Right hindlimb (tissue), 1 donor: ENCODE data around the gene ERMP1.
"Not testable (repeated sequence)": the region's sequence is repeated elsewhere in the genome, so short reads cannot be mapped to it uniquely, and the experiment has no call there.

ENCODE experiments used
- DNase-seq: peaks from one replicate; pipeline ENCODE4 v3.0.0-alpha.2; 2018

ERMP1 gene

GRCh38 chr9:5815461-5815860 lies 17.5 kb downstream of the ERMP1 start:
- no peak for DNase-seq

GRCh38 chr9:5813824-5814223 lies 19.1 kb downstream of the ERMP1 start:
- DNase-seq = no peak

DNA sequence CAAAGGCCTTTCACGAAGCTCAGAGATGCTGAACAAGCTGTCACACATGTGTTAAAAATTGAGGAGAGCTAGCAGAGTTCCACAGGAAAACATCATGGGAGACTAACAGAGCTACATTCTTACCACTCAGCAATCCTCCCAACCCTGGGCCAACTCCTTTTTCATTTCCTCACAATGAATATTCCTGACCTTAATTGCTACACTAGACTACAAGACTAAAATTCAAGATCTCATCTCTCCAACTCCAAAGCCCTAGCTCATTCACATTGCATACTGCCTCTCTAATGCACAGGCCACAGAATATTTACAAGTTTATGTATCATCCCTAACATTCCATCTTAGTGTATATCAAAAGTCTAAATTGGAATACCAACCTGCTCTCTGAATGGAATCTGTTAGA lies 21.2 kb downstream of the ERMP1 start:
- no peak for DNase-seq

DNA sequence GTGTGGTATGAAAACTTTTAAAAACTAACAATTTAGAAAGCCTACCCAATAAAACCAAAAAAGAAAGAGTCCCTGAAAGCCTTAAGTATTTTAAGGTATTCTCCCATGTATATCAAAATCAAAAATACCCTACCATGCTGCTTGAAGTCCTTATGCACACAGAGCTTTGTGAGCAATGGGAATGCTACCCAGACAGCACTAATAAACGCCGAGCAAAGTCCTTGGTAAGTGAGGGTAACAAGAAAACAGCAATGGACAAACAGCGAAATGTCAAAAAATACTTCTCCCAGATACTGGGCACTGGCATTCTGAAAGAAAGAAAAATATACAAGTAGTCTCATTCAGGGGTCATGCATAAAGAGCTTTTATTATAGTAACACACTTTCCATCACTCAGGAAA lies 27.4 kb downstream of the ERMP1 start:
- no peak for DNase-seq

GRCh38 chr9:5801739-5802113 lies 31.2 kb downstream of the ERMP1 start:
- DNase-seq = no peak

GRCh38 chr9:5800969-5801738 lies 31.8 kb downstream of the ERMP1 start:
- DNase-seq = no peak

DNA sequence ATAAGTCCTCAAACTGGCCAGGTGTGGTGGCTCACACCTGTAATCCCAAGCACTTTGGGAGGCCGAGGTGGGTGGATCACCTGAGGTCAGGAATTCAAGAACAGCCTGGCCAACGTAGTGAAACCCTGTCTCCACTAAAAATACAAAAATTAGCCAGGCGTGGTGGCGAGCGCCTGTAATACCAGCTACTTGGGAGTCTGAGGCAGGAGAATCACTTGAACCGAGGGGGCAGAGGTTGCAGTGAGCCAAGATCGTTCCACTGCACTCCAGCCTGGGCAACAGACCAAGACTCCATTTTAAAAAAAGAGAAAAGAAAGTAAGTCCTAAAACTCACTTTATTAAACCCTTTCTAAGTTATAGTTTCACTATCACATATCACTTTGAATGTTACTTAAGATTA lies 32.5 kb downstream of the ERMP1 start:
- DNase-seq = not testable (repeated sequence)

- DNase-seq = peak; percentile 32
Observed at GRCh38 chr9:5799314-5799713, 33.6 kb downstream of the ERMP1 start.

GRCh38 chr9:5798581-5798980 lies 34.3 kb downstream of the ERMP1 start:
- no peak for DNase-seq

- DNase-seq = no peak
Observed at GRCh38 chr9:5796298-5796697, 36.6 kb downstream of the ERMP1 start.

DNA sequence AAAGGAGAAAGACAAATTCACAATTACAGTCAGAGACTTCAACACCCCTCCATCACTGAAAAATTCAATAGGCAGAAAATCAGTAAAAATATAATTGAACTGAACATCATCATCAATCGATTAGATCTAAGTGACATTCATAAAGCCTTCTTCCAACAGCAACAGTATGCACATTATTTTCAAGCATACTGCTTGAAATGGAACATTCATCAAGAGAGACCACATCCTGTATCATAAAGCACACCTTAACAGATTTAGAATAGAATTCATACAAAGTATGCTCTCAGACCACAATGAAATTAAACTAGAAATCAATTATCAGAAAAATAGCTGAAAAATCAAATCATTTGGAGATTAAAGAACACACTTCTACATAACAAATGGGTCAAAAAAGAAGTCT lies 39.1 kb downstream of the ERMP1 start:
- no peak for DNase-seq

- no peak for DNase-seq
Observed at GRCh38 chr9:5791870-5792269, 41.0 kb downstream of the ERMP1 start.

DNA sequence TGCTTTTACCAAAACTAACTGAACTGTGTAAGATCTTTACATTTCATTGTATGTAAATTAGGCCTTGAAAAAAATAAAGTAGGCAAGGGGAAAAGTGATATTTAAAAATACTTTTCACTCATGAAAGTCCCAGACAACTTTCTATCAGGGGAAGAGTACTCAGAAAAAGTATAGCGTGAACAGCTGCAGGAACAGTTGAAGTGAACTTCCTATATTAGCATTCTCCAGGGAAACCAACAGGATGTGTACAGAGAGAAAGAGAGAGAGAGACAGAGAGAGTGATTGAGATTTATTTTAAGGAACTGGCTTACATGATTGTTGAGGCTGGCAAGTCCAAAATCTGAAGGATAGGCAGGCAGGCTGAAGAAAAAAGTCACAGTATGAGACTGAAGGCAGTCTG lies 42.0 kb downstream of the ERMP1 start:
- no peak for DNase-seq

- DNase-seq = no peak
Observed at GRCh38 chr9:5789489-5789888, 43.4 kb downstream of the ERMP1 start.

DNA sequence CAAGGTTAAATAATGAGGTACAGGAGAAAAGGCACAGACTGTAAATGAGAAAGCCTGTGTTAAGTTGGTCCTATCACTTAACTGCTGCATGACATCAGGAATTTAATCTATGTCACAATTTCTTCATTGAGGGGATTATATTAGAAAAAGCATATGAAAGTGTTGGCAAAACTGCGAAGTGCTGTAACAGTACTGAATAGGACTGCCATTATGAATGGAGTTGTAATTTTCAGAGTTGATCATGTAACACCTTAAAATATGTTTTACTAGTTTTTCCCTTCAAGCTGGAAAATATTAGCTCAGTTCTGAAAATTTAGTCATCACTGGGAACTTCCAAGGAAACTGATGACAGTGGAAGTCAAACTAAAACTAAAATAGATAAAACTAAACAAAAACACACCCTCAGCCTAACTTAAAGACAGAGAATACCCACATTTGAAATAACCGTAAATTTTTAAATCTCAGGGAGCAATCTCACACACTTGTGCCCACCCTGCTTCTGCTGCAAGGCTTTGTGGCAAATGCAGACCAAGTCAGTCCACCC lies 45.1 kb downstream of the ERMP1 start:
- DNase-seq = no peak

- no peak for DNase-seq
Observed at GRCh38 chr9:5787220-5787619, 45.7 kb downstream of the ERMP1 start.

DNA sequence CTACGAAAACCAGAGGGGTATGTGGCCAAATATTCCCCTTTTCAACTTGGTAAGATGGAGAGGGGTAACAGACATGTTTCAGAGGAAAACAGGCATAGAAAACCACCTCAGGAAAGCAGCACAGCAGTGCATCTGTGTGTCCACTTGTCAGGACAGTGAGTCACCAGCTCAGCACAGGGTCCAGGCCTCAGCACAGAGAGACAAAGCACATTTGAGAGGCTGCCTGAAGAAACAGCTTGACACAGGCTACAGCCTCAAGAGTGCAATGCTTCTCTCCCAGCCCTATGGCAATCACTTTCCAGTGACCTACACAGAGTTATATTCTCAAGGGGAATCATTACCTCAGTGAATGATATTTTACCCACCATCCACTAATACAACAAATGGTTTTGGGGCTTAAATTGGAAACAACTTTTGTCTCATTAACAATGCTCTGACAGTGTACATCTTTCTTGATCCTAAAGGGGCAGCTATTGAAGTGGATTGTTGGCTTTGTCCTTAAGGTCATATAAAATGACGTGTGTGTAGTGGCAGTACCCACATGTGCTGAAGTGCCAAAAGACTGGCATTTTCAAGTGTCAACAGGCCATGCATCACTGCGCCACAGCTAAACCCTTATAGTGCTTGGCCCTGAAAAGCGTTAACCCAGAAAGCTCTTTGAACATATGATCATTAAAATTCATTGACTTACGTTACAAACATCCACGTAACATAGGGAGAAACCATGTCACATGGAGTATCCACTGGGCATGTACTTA lies 46.4 kb downstream of the ERMP1 start:
- no peak for DNase-seq

GRCh38 chr9:5784526-5785315 lies 48.2 kb downstream of the ERMP1 start:
- no peak for DNase-seq

DNA sequence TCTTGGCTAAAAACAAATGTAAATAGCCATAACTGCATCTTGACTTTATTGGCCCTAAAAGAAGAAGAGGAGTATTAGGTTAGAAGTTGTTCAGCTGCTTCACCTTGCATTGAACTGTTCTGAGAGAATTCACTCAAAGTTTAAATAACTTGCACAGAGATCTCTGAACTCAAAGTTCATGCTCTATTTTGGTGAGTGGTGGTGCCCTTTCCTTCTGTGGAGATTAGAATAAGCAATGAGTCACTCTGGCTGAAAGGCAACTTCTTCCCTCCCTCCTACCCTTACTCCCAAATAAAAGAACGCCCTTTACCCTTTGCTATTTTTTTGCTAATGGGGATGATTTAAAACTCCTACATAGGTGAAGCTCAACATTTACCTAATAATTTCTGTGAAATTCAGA lies 48.9 kb downstream of the ERMP1 start:
- DNase-seq = no peak

DNA sequence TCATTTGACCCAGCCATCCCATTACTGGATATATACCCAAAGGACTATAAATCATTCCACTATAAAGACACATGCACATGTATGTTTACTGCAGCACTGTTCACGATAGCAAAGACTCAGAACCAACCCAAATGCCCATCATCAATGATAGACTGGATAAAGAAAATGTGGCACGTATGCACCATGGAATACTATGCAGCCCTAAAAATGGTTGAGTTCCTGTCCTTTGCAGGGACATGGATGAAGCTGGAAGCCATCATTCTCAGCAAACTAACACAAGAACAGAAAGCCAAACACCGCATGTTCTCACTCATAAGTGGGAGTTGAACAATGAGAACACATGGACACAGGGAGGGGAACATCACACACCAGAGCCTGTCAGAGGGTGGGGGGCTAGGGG lies 49.5 kb downstream of the ERMP1 start:
- not testable (repeated sequence) for DNase-seq

DNA sequence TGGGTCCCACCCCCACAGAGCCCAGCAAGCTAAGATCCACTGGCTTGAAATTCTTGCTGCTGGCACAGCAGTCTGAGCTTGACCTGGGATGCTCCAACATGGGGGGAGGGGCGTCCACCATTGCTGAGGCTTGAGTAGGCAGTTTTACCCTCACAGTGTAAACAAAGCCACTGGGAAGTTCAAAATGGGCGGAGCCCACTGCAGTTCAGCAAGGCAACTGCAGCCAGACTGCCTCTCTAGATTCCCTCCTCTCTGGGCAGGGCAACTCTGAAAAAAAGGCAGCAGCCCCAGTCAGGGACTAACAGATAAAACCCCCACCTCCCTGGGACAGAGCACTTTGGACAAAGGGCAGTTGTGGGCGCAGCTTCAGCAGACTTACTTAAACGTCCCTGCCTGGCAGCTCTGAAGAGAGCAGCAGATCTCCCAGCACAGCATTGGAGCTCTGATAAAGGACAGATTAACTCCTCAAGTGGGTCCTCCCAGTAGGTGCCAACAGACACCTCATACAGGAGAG lies 53.2 kb downstream of the ERMP1 start:
- not testable (repeated sequence) for DNase-seq

DNA sequence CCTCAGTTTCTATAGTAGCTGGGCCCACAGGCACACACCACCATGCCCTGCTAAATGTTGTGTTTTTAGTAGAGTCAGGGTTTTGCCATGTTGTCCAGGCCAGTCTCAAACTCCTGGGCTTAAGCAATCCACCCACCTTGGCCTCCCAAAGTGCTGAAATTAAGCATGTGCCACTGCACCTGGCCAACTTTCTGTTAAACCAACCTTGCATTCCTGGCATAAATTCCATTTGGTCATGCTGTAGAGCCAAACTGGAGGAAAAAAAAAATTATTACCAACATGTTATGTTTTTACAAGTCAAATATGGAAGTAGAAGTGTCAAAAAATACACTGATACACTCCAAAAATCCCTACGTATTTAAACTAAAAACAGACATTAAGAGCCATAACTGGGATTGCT lies 54.1 kb downstream of the ERMP1 start:
- DNase-seq = no peak

DNA sequence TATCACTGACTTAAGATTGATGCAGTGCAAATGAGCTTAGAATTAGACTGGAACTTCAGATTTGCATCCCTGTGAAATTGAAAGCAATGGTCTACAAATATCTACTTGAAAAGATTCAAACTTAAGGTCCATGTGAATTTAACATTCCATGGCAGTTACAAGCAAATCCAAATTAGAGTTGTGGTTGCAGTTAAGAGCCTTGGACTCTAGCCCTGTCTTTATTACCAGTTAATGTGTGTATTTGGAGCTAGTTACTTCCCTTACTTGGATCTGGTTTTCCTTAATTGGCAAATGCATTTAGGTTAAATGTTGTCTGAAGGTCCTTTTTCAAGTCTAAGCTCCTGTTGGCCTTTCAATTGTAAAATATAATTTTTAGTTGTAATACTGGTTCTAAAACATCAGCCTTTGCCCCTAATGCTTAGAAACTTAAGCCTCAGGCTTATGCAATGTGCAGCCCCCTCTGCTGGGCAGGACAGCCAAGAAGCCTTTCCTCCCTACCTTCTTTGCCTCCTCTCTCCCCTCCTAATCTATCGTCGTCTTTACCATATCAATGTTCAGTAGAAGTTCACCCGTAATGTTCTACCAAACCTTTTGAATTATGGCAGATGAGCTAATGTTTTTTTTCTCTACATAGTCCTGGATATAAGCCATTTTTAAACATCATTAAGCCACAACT lies 59.5 kb downstream of the ERMP1 start:
- no peak for DNase-seq
